Measurements from ENCODE around the gene DPY19L3.
"Not testable (repeated sequence)": the region's sequence is repeated elsewhere in the genome, so short reads cannot be mapped to it uniquely, and the experiment has no call there.

DPY19L3 gene, protein sequence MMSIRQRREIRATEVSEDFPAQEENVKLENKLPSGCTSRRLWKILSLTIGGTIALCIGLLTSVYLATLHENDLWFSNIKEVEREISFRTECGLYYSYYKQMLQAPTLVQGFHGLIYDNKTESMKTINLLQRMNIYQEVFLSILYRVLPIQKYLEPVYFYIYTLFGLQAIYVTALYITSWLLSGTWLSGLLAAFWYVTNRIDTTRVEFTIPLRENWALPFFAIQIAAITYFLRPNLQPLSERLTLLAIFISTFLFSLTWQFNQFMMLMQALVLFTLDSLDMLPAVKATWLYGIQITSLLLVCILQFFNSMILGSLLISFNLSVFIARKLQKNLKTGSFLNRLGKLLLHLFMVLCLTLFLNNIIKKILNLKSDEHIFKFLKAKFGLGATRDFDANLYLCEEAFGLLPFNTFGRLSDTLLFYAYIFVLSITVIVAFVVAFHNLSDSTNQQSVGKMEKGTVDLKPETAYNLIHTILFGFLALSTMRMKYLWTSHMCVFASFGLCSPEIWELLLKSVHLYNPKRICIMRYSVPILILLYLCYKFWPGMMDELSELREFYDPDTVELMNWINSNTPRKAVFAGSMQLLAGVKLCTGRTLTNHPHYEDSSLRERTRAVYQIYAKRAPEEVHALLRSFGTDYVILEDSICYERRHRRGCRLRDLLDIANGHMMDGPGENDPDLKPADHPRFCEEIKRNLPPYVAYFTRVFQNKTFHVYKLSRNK

DNA sequence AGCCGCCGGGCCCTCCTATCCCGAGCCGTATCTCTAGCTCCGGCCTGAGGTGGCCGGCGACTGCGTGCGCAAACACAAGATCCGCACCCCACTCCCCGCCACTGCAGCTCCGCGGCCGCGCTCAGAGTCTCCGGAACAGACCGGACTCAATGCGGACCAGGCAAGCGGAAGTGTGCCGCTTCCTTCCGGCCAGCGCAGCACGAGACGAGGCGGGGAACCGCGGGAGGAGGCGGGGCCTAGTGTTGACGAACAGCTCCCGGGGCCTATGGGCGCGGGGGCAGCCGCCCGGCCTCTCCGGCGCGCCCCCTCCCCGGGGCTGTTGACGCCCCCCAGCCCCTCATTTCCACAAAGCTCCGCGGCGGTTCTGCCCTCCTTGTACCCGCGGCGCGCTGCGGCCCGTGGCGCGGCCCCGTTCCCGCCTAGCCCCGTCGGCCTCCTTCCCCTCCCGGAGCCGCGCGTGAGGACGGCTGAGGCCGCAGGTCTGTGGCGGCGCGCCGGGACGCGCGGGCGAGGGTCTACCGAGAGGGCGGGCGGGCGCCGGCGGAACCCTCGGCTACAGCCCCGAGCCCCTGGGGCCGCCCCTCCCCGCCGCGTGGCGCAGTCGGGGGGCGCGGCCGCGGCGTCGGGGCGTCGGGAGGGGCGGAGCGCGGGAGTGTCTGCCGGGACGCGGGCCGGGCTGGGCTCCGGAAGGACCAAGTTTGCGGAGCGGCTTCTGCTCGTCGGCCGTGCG, at the start of gene DPY19L3:
TSS of gene DPY19L3 (plus strand) at position 340 of the 730 bp plus-strand sequence. CDS start 2,484 bp downstream, outside the sequence.
- DNase-seq (ENCODE audit: low spot score) = peak; percentile 92

DNA sequence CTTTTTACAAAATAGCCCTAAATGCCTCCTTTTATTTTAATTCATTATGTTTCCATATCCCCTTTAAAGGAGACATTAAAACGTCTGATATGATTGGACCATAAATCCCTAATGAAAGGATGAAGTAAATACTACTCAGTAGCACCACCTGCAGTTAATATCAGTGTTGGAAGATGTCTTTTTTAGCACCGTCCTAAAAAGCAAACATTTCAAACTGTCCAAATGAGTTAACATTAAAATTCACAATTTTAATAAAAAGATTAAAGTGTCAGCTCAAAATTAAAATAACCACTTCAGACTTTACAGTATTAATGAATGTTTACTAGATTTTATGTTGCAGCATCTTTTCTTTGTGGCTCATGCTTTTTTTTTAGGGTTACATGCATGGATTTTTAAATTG, 47.9 kb upstream of the DPY19L3 start:
- no peak for DNase-seq (ENCODE audit: low spot score)

DNA sequence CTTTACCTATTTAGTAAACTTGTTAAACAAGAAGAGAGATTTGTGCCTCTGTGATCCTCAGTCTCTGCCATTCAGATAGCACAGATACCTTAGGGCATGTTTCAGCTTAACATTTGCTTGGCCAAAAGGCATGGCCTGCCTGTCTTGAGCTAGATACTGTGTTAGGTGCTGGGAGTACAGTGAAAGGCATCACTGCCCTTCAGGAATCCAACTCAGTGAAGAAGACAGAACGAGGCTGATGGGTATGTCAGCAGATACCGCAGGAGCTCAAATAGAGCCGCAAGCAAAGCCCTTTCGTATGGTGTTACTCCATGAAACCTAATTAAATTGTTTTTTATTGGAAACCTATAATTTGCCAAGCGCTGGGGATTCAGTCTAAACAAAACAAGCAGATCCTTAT, 47.2 kb upstream of the DPY19L3 start:
- no peak for DNase-seq (ENCODE audit: low spot score)

- no peak for DNase-seq (ENCODE audit: low spot score)
Measured at GRCh38 chr19:32359581-32359980, 46.0 kb upstream of the DPY19L3 start.

- no peak for DNase-seq (ENCODE audit: low spot score)
Measured at GRCh38 chr19:32361574-32362317, 43.8 kb upstream of the DPY19L3 start.

DNA sequence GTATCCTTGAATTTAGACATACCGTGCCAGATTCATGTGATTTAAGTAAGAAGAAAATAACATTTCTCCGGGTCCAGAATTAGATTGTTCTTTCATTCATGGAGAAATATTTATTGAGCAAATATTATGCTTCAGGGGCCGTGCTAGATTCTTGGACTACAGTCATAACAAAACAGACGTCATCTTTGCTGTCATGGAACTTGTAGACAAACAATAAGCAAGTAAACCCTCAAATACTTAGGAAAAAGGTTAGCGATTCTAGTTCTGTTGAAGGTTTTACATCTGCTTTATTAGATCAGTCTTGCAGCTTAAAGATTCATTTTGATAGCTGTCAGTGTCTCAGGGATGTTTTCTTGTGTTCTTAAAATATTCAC, 43.3 kb upstream of the DPY19L3 start:
- no peak for DNase-seq (ENCODE audit: low spot score)

DNA sequence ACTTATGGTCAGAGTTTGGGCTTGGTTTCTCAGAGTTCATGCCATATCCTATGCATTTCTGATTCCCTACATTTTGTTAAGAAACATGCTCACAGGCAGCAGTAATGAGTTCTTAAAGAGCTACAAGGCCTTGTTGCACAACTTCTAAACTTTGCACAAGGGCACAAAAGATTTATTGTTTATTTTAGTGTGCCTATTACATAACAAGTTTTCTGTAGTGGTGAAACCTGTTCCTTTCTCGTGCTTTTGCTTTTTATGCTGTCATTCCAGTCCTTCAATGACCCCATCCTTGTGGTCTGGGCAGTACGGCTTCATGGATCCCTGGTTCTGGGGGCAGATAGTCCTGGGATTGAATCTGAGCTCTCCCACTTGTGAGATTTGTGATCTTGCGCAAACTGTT, 42.4 kb upstream of the DPY19L3 start:
- DNase-seq (ENCODE audit: low spot score) = no peak

DNA sequence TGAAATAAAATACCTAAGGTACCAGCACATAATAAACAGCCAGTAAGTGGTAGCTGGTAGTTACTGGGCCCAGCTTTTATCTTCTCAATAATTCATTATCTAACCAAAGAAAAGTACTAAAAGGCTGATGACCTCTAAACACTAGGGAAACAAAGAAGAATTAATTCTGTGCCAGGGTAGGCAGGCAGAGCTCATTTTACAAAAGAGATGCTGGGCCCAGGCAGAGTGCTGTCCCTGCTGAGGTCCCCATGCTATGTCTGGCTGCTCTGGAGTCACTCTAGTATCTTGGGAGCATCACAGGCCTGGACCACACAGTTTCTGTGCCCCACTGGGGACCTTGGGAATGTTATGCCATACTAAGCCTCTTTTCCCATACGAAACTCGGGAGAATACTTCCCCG, 41.9 kb upstream of the DPY19L3 start:
- DNase-seq (ENCODE audit: low spot score) = no peak

- no peak for DNase-seq (ENCODE audit: low spot score)
Measured at GRCh38 chr19:32364040-32364439, 41.5 kb upstream of the DPY19L3 start.

DNA sequence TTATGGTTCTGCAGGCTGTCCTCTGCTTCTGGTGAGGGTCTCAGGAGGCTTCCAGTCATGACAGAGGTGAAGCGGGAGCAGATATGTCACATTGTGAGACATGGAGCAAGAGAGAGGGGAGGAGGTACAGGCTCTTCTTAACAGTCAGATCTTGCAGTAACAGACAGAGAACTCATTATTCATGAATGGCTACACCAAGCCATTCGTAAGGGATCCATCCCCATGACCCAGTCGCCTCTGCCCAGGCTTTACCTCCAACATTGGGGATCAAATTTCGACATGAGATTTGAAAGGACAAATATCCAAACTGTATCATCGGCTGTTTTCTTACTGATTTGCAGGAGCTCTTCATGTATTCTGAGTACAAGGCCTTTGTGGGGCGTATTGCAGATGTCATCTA, 38.5 kb upstream of the DPY19L3 start:
- DNase-seq (ENCODE audit: low spot score) = no peak

DNA sequence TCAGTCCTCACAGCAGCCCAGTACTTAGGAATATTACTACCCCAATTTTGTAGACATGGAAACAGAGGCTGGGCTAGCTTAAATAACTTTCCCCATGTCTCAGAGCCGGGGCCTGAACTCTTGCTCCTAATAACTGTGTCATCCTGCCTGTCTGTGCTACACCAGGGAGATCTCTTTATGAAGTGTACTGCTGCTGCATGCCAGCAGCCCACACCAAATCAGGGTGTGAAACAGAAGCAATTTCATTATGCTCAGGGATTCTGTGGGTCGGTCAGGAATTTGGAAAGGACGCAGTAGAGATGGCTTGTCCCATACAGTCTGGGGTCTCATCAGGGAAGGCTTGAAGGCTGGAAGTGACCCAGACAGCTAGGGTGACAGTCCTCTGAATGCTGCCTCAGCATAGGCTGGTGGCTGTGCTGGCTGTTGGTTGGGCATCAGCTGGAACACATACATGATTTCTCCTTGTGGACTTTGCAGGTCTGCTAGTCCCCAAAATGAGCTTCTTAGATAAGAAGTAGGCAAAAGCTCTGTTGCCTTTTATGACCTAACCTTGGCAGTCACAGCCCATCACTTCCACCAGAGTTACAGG, 37.5 kb upstream of the DPY19L3 start:
- no peak for DNase-seq (ENCODE audit: low spot score)

- DNase-seq (ENCODE audit: low spot score) = no peak
Measured at GRCh38 chr19:32368787-32369186, 36.8 kb upstream of the DPY19L3 start.

GRCh38 chr19:32372726-32373517, 32.6 kb upstream of the DPY19L3 start:
- no peak for DNase-seq (ENCODE audit: low spot score)

GRCh38 chr19:32373585-32374295, 31.8 kb upstream of the DPY19L3 start:
- peak; percentile 72 for DNase-seq (ENCODE audit: low spot score)

GRCh38 chr19:32374362-32374761, 31.2 kb upstream of the DPY19L3 start:
- not testable (repeated sequence) for DNase-seq (ENCODE audit: low spot score)

- DNase-seq (ENCODE audit: low spot score) = not testable (repeated sequence)
Measured at GRCh38 chr19:32377088-32377487, 28.5 kb upstream of the DPY19L3 start.

GRCh38 chr19:32380269-32380668, 25.3 kb upstream of the DPY19L3 start:
- DNase-seq (ENCODE audit: low spot score) = no peak

DNA sequence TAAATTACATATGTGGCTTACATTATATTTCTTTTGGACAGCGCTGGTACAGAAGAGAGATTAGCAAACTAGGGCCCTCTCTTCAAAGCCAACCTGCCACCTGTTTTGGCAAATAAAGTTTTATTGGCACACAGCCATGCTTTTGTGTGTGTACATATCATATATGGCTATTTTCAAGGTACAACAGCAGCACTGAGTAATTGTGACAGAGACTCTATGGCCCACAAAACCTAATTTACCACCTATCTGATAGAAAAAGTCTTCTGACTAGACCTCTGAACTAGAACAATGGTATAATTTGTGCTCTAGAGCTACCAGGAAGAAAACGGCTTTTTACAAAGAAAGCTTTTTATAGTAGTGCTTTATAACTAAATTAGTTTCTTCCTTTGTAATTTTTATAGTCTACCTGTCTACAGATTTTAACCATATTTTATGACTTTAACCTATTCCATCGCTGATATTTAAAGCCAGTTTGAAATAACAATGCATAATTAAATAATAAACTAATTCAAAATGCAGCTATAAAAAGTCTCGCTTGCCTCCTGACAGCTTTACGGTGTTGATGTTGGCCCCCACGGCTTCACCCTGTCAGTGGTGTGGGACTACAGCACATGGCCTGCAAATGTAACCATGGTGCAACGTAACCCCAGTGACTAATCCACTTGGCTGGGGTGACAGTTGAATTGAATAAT, 17.7 kb upstream of the DPY19L3 start:
- no peak for DNase-seq (ENCODE audit: low spot score)

- no peak for DNase-seq (ENCODE audit: low spot score)
Measured at GRCh38 chr19:32388393-32388855, 17.1 kb upstream of the DPY19L3 start.
